Endothelial cell (in vitro differentiated cells): ENCODE measurements around the gene MYO10. TPM values are rescaled to one million over a fixed set of nuclear protein-coding genes. Genes with fewer than 3 reads are reported as not detected.
A peak's percentile ranks its signal among the peaks of the same experiment; 100 is the strongest.

Experiments
- DNase-seq: peaks from one replicate; pipeline ENCODE4 v3.0.0; 2021; ENCODE audit warnings: low spot score
- H3K27ac Mint-ChIP-seq: one replicate; pipeline ENCODE4 v1.8.0; 2021; ENCODE audit warnings: mixed read lengths, inconsistent platforms; ENCODE audit not compliant: unreplicated experiment
- H3K27me3 Mint-ChIP-seq: one replicate; pipeline ENCODE4 v1.8.0; 2021; ENCODE audit warnings: mild to moderate bottlenecking, moderate library complexity, mixed read lengths, inconsistent platforms; ENCODE audit not compliant: unreplicated experiment
- H3K36me3 Mint-ChIP-seq: one replicate; pipeline ENCODE4 v1.8.0; 2021; ENCODE audit warnings: mild to moderate bottlenecking, low read depth, mixed read lengths, inconsistent platforms; ENCODE audit not compliant: unreplicated experiment
- H3K4me1 Mint-ChIP-seq: one replicate; pipeline ENCODE4 v1.8.0; 2021; ENCODE audit warnings: mild to moderate bottlenecking, mixed read lengths, inconsistent platforms; ENCODE audit not compliant: unreplicated experiment
- H3K4me3 Mint-ChIP-seq: one replicate; pipeline ENCODE4 v1.8.0; 2021; ENCODE audit warnings: mild to moderate bottlenecking, mixed read lengths, inconsistent platforms; ENCODE audit not compliant: unreplicated experiment
- H3K9me3 Mint-ChIP-seq: one replicate; pipeline ENCODE4 v1.8.0; 2021; ENCODE audit warnings: mixed read lengths, inconsistent platforms; ENCODE audit not compliant: unreplicated experiment
- total RNA-seq: library from RNA; stranded (reverse); fragmentation: NEBNext Ultra II Directional; extraction: Animal tissue kit (Norgen Biotek cat#: 25700); gene quantifications from one replicate; pipeline ENCODE4 v1.2.1, GENCODE V29; 2021; ENCODE audit not compliant: unreplicated experiment
- TF ChIP-seq, protein P1 (sequence below): fragments of 200-600 bp; sonication (generic); IDR thresholded peaks from one replicate; pipeline ENCODE4 v1.5.0; 2021; ENCODE audit warnings: antibody characterized with exemption; ENCODE audit not compliant: unreplicated experiment

MYO10 gene
- total RNA-seq, 1 donor from 2014 or later: 132 TPM

DNA sequence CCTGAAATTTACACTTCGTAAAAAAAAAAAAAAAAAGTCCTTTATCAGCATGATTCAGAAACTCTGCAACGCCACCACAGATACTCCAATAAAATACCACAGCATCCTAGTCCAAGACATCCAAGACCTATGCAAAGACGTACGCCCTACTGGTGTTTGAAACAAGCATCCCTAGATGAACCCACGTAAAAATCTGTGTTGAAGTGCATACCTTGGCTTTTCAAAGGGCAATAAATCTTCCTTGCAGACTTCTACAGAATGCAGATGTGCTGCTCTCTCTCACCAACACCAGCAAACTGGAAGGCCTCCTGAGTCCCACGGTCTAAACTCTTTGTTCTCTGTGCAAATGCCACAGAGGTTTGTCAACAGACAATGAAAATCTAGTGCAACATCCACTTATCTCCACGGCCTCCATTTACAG lies 38.8 kb downstream of the MYO10 start:
- no peaks in the 10 kb centered on the region for H3K9me3 Mint-ChIP-seq
- peaks cover 52% of the 10 kb centered on the region for H3K4me1 Mint-ChIP-seq
- H3K27me3 Mint-ChIP-seq: peaks cover 4% of the 10 kb centered on the region
- DNase-seq: no peak
- H3K4me3 Mint-ChIP-seq: no peak overlapping the region
- H3K36me3 Mint-ChIP-seq: peaks cover 7% of the 10 kb centered on the region
- TF ChIP-seq, protein P1, sequence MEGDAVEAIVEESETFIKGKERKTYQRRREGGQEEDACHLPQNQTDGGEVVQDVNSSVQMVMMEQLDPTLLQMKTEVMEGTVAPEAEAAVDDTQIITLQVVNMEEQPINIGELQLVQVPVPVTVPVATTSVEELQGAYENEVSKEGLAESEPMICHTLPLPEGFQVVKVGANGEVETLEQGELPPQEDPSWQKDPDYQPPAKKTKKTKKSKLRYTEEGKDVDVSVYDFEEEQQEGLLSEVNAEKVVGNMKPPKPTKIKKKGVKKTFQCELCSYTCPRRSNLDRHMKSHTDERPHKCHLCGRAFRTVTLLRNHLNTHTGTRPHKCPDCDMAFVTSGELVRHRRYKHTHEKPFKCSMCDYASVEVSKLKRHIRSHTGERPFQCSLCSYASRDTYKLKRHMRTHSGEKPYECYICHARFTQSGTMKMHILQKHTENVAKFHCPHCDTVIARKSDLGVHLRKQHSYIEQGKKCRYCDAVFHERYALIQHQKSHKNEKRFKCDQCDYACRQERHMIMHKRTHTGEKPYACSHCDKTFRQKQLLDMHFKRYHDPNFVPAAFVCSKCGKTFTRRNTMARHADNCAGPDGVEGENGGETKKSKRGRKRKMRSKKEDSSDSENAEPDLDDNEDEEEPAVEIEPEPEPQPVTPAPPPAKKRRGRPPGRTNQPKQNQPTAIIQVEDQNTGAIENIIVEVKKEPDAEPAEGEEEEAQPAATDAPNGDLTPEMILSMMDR: no peak
- peak overlapping the region; percentile 72 for H3K27ac Mint-ChIP-seq

DNA sequence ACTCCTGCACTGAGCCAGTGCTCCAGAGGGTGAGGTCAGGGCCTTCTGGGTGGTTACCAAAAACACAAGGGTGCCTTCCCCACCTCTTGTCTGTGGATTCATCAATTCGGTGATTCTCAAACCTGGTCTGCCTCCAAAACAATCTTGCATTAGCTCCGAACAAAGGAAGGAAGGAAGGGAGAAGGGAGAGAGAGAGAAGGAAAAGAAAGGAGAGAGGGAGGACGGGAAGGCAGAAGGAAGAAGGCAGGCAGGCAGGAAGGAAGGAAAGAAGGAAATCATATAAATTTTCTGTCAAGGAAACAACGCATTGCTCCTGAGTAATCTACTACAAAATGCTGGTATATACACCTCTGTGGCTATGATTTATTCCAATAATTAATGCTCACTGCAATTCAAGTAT lies 39.3 kb downstream of the MYO10 start:
- DNase-seq: no peak
- Mint-ChIP-seq H3K4me3 (no peak overlapping the region), H3K27me3 (peaks cover 4% of the 10 kb centered on the region), H3K4me1 (peaks cover 57% of the 10 kb centered on the region), H3K9me3 (no peaks in the 10 kb centered on the region), H3K36me3 (peaks cover 11% of the 10 kb centered on the region), H3K27ac (no peak overlapping the region)
- TF ChIP-seq, protein P1: no peak

DNA sequence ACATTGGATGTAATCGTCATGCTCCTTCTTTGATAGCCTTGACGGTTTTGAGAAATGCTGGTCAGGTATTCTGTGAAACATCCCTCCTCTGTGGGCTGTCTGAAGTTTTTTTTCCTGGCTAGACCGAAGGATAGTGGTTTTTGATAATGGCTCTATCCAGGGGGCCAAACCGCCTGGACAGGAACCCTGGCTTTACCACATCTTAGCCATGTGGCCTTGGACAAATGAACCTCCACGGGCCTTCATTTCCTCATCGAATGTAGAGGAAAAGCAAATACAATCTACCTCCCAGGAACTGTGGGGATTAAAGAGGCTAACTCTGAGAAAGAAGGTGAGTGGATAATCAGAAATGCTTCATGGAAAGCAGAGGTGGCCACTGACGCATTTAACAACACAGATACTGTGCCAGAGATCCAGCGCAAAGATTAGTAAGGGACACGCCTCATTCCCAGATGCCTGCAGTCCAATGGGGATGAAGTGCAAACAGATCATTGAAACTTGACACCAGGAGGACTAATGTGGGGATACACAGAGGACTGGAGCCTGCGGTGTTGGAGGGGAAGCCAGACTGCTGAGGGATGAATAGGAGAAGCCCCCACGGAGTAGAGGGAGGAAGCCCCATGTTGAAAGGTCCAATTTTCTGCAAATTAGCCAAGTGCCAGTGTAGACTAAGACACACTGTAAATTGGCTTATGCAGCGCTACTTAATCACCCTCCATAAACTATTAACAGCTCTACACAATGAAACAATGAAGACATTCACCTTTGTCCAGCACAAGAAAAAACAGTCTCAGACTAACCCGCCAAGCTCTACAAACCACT lies 41.6 kb downstream of the MYO10 start:
- Mint-ChIP-seq H3K4me3 (peak overlapping the region; percentile 42), H3K36me3 (peaks cover 11% of the 10 kb centered on the region), H3K27me3 (peaks cover 5% of the 10 kb centered on the region), H3K27ac (peak overlapping the region; percentile 21), H3K4me1 (peaks cover 67% of the 10 kb centered on the region), H3K9me3 (no peaks in the 10 kb centered on the region)
- DNase-seq: no peak
- TF ChIP-seq, protein P1: no peak

DNA sequence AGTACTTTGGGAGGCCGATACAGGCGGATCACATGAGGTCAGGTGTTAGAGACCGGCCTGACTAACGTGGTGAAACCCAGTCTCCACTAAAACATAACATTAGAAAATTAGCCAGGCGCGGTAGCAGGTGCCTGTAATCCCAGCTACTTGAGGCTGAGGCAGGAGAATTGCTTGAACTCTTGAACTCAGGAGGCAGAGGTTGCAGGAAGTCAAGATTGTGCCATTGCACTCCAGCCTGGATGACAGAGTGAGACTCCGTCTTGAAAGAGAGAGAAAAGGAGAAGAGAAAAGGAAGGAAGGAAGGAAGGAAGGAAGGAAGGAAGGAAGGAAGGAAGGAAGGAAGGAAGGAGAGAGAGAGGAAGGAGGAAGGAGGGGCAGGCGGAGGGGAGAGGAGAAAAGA lies 45.1 kb downstream of the MYO10 start:
- Mint-ChIP-seq H3K27me3 (peaks cover 4% of the 10 kb centered on the region), H3K4me1 (peaks cover 56% of the 10 kb centered on the region), H3K27ac (peak overlapping the region; percentile 22), H3K9me3 (no peaks in the 10 kb centered on the region), H3K4me3 (no peak overlapping the region), H3K36me3 (peaks cover 11% of the 10 kb centered on the region)
- DNase-seq: no peak
- TF ChIP-seq, protein P1: no peak

DNA sequence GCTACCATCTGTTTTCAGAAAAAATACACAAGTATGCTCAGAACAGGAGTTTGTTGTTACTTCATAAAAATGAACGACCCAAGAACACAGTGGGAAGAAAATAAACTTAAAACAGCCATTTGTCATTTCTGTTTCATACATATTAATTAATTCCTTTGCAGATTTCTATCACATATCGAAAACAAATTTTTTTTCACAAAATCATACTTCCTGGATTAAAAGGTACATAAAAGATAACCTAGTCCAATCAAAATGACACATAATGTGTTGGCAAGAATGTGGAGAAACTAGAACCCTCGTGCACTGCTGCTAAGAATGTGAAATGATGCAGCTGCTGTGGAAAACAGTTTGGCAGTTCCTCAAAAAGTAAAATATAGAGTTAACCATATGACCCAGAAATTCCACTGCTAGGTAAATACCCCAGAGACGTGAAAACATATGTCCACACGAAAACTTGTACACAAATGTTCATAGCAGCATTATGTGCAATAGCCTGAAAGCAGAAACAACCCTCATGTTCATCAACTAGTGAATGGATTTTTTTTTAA lies 46.0 kb downstream of the MYO10 start:
- Mint-ChIP-seq H3K27me3 (peaks cover 4% of the 10 kb centered on the region), H3K27ac (peak overlapping the region; percentile 52), H3K4me1 (peaks cover 46% of the 10 kb centered on the region), H3K9me3 (no peaks in the 10 kb centered on the region), H3K4me3 (no peak overlapping the region), H3K36me3 (peaks cover 11% of the 10 kb centered on the region)
- DNase-seq: no peak
- TF ChIP-seq, protein P1: no peak
